A673 (cell line): ENCODE measurements around the gene ZNF653.

Experiments used
- CTCF ChIP-seq: fragments of 300-800, 200-600 bp; sonication (generic); conservative IDR thresholded peaks from 2 replicates; pipeline ENCODE4 v1.5.1; 2017; ENCODE audit warnings: low read depth, mild to moderate bottlenecking, antibody characterized with exemption, low read length, moderate library complexity, mixed read lengths
- EZH2 ChIP-seq: fragments of 200-600 bp; sonication (generic); IDR thresholded peaks from 2 replicates; pipeline ENCODE4 v1.6.1; 2017; ENCODE audit warnings: borderline replicate concordance, low read depth, mild to moderate bottlenecking, mixed read lengths, antibody characterized with exemption, low read length; ENCODE audit not compliant: poor library complexity, severe bottlenecking

GRCh38 chr19:11499220-11499726 lies 6.4 kb downstream of the ZNF653 start:
- no peak for TF ChIP-seq EZH2
- no peak for TF ChIP-seq CTCF
